GM10248 (cell line): ENCODE data around the gene RPH3AL.

ENCODE experiments used
- CTCF ChIA-PET: fragments of 300-600 bp; sonication (Branson Sonifier 250); formaldehyde crosslinking; extraction: SDS; loops from one replicate; lab custom pipeline; 2021; ENCODE audit warnings: antibody characterized with exemption; lab: Yijun Ruan, JAX
- POLR2A ChIA-PET: fragments of 350-650 bp; sonication (Branson Sonifier 250); formaldehyde crosslinking; extraction: SDS; loops from one replicate; lab custom pipeline; 2020; ENCODE audit warnings: antibody characterized with exemption; lab: Yijun Ruan, JAX
- DNase-seq: peaks from one replicate; pipeline ENCODE4 v3.0.0; 2012; ENCODE audit errors: extremely low spot score
- CTCF ChIP-seq: IDR thresholded peaks from 2 replicates; pipeline ENCODE4 v1.5.1; 2012; ENCODE audit warnings: mild to moderate bottlenecking, low read depth; ENCODE audit errors: extremely low read depth, missing control alignments, control extremely low read depth

The RPH3AL gene

GRCh38 chr17:385178-385835 is 32.7 kb upstream of the RPH3AL start:
- no peak for DNase-seq
- ChIA-PET POLR2A (no interaction called here), CTCF (interaction anchor here (0.6 to 1.0 kb wide), 4 partner anchors 13 to 235 kb away, joined by 3 to 5 read pairs (median 3); no protein-coding TSS in a partner anchor)
- TF ChIP-seq CTCF: no peak

GRCh38 chr17:384622-385177 is 32.1 kb upstream of the RPH3AL start:
- ChIA-PET POLR2A (no interaction called here), CTCF (interaction anchor here (1.6 kb wide), 1 partner anchor 10 kb away, joined by 5 read pairs; no protein-coding TSS in a partner anchor)

GRCh38 chr17:383771-384621 is 31.4 kb upstream of the RPH3AL start:
- CTCF ChIA-PET: interaction anchor here (1.6 kb wide), 1 partner anchor 11 kb away, joined by 5 read pairs; no protein-coding TSS in a partner anchor
- DNase-seq: no peak
- no peak for TF ChIP-seq CTCF
- POLR2A ChIA-PET: no interaction called here

More at GRCh38 chr17:384622-385177, 32.1 kb upstream of the RPH3AL start:
- TF ChIP-seq CTCF: no peak
- no peak for DNase-seq

GRCh38 chr17:382644-383533 is 30.3 kb upstream of the RPH3AL start:
- no peak for DNase-seq
- CTCF ChIA-PET: interaction anchor here (1.6 kb wide), 1 partner anchor 12 kb away, joined by 5 read pairs; no protein-coding TSS in a partner anchor
- POLR2A ChIA-PET: no interaction called here
- TF ChIP-seq CTCF: no peak

GRCh38 chr17:381941-382643 is 29.5 kb upstream of the RPH3AL start:
- ChIA-PET CTCF (no interaction called here), POLR2A (no interaction called here)
- TF ChIP-seq CTCF: no peak
- no peak for DNase-seq
